ENCODE measurements around the gene WEE1. TPM values are rescaled to one million over a fixed set of nuclear protein-coding genes. Genes with fewer than 3 reads are reported as not detected.

The WEE1 gene
- total RNA-seq, 1 donor from 2014 or later, result 50.7 TPM

- Histone ChIP-seq H4K20me1 (ENCODE audit: insufficient read depth, low read length) (no peaks in the 10 kb centered on the region), H3K79me2 (ENCODE audit: insufficient read depth, low read length) (no peaks in the 10 kb centered on the region), H3K27ac (ENCODE audit: low read depth, low read length) (no peak overlapping the region), H3K4me2 (ENCODE audit: low read length) (peak overlapping the region; percentile 83), H3K9me3 (ENCODE audit: insufficient read depth, low read depth, low read length) (no peaks in the 10 kb centered on the region), H3K4me3 (ENCODE audit: insufficient read depth, low read depth, low read length) (peak overlapping the region; percentile 53), H2AFZ (ENCODE audit: low read depth, low read length) (no peak overlapping the region), H3K27me3 (ENCODE audit: insufficient read depth, low read length) (no peaks in the 10 kb centered on the region), H3K4me1 (ENCODE audit: insufficient read depth, low read length) (peaks cover 29% of the 10 kb centered on the region), H3K36me3 (ENCODE audit: insufficient read depth, low read length) (no peaks in the 10 kb centered on the region), H3K9ac (ENCODE audit: low read length) (peak overlapping the region; percentile 93)
- Mint-ChIP-seq H3K27ac (ENCODE audit: unreplicated experiment) (peak overlapping the region; percentile 83), H3K36me3 (ENCODE audit: low read depth, unreplicated experiment) (peaks cover 5% of the 10 kb centered on the region), H3K4me3 (ENCODE audit: unreplicated experiment) (no peak overlapping the region), H3K9me3 (ENCODE audit: unreplicated experiment) (peaks cover 2% of the 10 kb centered on the region), H3K4me1 (ENCODE audit: low read depth, unreplicated experiment) (peaks cover 34% of the 10 kb centered on the region), H3K27me3 (ENCODE audit: low read depth, unreplicated experiment) (no peaks in the 10 kb centered on the region)
- TF ChIP-seq CTCF (IDR thresholded peaks at IDR 0.05; ENCODE audit: insufficient read depth, low read depth, low read length) (no peak), EZH2 (IDR thresholded peaks at IDR 0.05; ENCODE audit: insufficient read depth, low read length) (no peak)
- no peak for FAIRE-seq
- no peak for DNase-seq (ENCODE audit: low read depth)
These were observed 41.6 kb downstream of the WEE1 start for GRCh38 chr11:9615031-9615451.

- H3K27me3 ChIP-seq (ENCODE audit: insufficient read depth, low read length), result no peaks in the 10 kb centered on the region
- no peak overlapping the region for H3K27ac Mint-ChIP-seq (ENCODE audit: unreplicated experiment)
- no peak overlapping the region for H2AFZ ChIP-seq (ENCODE audit: low read depth, low read length)
- H3K9me3 Mint-ChIP-seq (ENCODE audit: unreplicated experiment), result no peaks in the 10 kb centered on the region
- no peak overlapping the region for H3K9ac ChIP-seq (ENCODE audit: low read length)
- H3K9me3 ChIP-seq (ENCODE audit: insufficient read depth, low read depth, low read length), result no peaks in the 10 kb centered on the region
- H3K4me3 Mint-ChIP-seq (ENCODE audit: unreplicated experiment), result no peak overlapping the region
- peaks cover 29% of the 10 kb centered on the region for H3K4me1 ChIP-seq (ENCODE audit: insufficient read depth, low read length)
- H3K36me3 ChIP-seq (ENCODE audit: insufficient read depth, low read length), result no peaks in the 10 kb centered on the region
- H3K27me3 Mint-ChIP-seq (ENCODE audit: low read depth, unreplicated experiment), result no peaks in the 10 kb centered on the region
- peaks cover 31% of the 10 kb centered on the region for H3K4me1 Mint-ChIP-seq (ENCODE audit: low read depth, unreplicated experiment)
- FAIRE-seq (no peak), DNase-seq (ENCODE audit: low read depth) (no peak)
- H3K4me3 ChIP-seq (ENCODE audit: insufficient read depth, low read depth, low read length), result no peak overlapping the region
- no peaks in the 10 kb centered on the region for H3K79me2 ChIP-seq (ENCODE audit: insufficient read depth, low read length)
- TF ChIP-seq EZH2 (IDR thresholded peaks at IDR 0.05; ENCODE audit: insufficient read depth, low read length), result no peak
- TF ChIP-seq CTCF (IDR thresholded peaks at IDR 0.05; ENCODE audit: insufficient read depth, low read depth, low read length), result no peak
- no peak overlapping the region for H3K4me2 ChIP-seq (ENCODE audit: low read length)
- H3K27ac ChIP-seq (ENCODE audit: low read depth, low read length), result no peak overlapping the region
- H4K20me1 ChIP-seq (ENCODE audit: insufficient read depth, low read length), result no peaks in the 10 kb centered on the region
- H3K36me3 Mint-ChIP-seq (ENCODE audit: low read depth, unreplicated experiment), result peaks cover 3% of the 10 kb centered on the region
These were observed 42.7 kb downstream of the WEE1 start for GRCh38 chr11:9616042-9616675.

GRCh38 chr11:9616858-9617257, 43.4 kb downstream of the WEE1 start:
- no peak for FAIRE-seq
- no peaks in the 10 kb centered on the region for H3K36me3 ChIP-seq (ENCODE audit: insufficient read depth, low read length)
- no peaks in the 10 kb centered on the region for H3K27me3 ChIP-seq (ENCODE audit: insufficient read depth, low read length)
- Mint-ChIP-seq H3K27ac (ENCODE audit: unreplicated experiment) (peak overlapping the region; percentile 21), H3K9me3 (ENCODE audit: unreplicated experiment) (peaks cover 2% of the 10 kb centered on the region), H3K27me3 (ENCODE audit: low read depth, unreplicated experiment) (no peaks in the 10 kb centered on the region), H3K4me3 (ENCODE audit: unreplicated experiment) (no peak overlapping the region), H3K36me3 (ENCODE audit: low read depth, unreplicated experiment) (peaks cover 1% of the 10 kb centered on the region), H3K4me1 (ENCODE audit: low read depth, unreplicated experiment) (peaks cover 30% of the 10 kb centered on the region)
- no peak overlapping the region for H2AFZ ChIP-seq (ENCODE audit: low read depth, low read length)
- no peak overlapping the region for H3K27ac ChIP-seq (ENCODE audit: low read depth, low read length)
- TF ChIP-seq CTCF (IDR thresholded peaks at IDR 0.05; ENCODE audit: insufficient read depth, low read depth, low read length), result no peak
- TF ChIP-seq EZH2 (IDR thresholded peaks at IDR 0.05; ENCODE audit: insufficient read depth, low read length), result no peak
- H3K4me2 ChIP-seq (ENCODE audit: low read length), result no peak overlapping the region
- H3K4me1 ChIP-seq (ENCODE audit: insufficient read depth, low read length), result peaks cover 29% of the 10 kb centered on the region
- H3K4me3 ChIP-seq (ENCODE audit: insufficient read depth, low read depth, low read length), result no peak overlapping the region
- no peak overlapping the region for H3K9ac ChIP-seq (ENCODE audit: low read length)
- H4K20me1 ChIP-seq (ENCODE audit: insufficient read depth, low read length), result no peaks in the 10 kb centered on the region
- no peaks in the 10 kb centered on the region for H3K9me3 ChIP-seq (ENCODE audit: insufficient read depth, low read depth, low read length)
- DNase-seq (ENCODE audit: low read depth), result no peak
- no peaks in the 10 kb centered on the region for H3K79me2 ChIP-seq (ENCODE audit: insufficient read depth, low read length)
